ENCODE data around the gene DYSF.

The DYSF gene

DNA sequence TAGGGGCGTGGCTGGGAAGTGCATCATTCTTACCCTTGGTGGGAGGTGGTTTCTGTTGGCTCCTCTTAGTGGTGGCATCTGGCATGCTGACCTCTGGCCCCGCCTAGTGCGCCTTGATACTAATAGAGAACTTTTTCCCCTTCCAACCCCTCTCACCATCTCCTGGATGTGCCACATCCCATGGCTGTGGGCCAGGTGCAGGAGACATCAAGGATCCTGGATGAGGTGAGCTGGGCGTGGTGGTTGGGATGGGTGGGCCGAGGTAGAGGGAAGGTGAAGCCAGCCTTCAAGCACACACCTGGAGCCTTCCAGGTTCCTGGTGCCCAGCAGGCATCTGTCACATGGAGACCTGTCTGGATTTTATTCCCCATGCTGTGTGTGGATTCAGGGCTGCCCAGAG lies 149.2 kb downstream of the DYSF start:
- peaks cover under 1% of the 10 kb centered on the region; the same call in 1 of the 2 replicates for H3K27me3 ChIP-seq (ENCODE audit: low read depth)
- DNase-seq (ENCODE audit: low spot score in 2 of 2), result no peak
- H3K9me3 ChIP-seq, result no peaks in the 10 kb centered on the region
- no peak overlapping the region for H3K4me3 ChIP-seq
- no peaks in the 10 kb centered on the region for H3K4me1 ChIP-seq
- in situ Hi-C loops (cut with MboI; ENCODE audit: low sequenced_read_pairs), result no loop called here
- no peaks in the 10 kb centered on the region for H3K36me3 ChIP-seq (replicated peaks)

DNA sequence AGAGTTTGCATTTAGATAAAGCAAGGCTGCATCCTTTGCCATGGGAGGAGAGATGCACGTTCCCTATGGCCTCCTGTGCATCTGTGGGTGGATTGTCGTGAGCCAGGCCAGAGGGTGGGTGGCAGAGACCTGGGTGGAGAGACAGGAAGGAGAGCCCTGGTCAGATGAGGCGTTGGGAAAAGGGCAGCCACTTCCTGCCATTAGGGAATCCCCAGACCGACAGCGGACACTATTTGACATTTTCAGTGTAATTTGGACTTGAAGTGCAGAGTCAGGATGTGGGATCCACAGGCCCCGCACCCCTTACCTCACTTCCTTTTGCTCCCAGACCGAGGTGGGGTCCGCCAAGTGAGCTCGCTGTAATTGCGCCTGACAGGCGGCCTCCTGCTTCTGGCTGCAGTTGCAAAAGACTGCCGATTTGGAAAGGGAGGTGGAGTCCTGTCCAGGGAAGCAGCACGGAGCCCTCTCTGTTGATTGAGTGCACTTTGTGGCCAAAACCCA lies 150.0 kb downstream of the DYSF start:
- Histone ChIP-seq H3K4me1 (no peaks in the 10 kb centered on the region), H3K4me3 (no peak overlapping the region), H3K27me3 (ENCODE audit: low read depth) (peaks cover 2% of the 10 kb centered on the region; the same call in 1 of the 2 replicates), H3K9me3 (no peaks in the 10 kb centered on the region), H3K36me3 (replicated peaks) (no peaks in the 10 kb centered on the region)
- in situ Hi-C loops (cut with MboI; ENCODE audit: low sequenced_read_pairs), result no loop called here
- DNase-seq (ENCODE audit: low spot score in 2 of 2), result no peak

DNA sequence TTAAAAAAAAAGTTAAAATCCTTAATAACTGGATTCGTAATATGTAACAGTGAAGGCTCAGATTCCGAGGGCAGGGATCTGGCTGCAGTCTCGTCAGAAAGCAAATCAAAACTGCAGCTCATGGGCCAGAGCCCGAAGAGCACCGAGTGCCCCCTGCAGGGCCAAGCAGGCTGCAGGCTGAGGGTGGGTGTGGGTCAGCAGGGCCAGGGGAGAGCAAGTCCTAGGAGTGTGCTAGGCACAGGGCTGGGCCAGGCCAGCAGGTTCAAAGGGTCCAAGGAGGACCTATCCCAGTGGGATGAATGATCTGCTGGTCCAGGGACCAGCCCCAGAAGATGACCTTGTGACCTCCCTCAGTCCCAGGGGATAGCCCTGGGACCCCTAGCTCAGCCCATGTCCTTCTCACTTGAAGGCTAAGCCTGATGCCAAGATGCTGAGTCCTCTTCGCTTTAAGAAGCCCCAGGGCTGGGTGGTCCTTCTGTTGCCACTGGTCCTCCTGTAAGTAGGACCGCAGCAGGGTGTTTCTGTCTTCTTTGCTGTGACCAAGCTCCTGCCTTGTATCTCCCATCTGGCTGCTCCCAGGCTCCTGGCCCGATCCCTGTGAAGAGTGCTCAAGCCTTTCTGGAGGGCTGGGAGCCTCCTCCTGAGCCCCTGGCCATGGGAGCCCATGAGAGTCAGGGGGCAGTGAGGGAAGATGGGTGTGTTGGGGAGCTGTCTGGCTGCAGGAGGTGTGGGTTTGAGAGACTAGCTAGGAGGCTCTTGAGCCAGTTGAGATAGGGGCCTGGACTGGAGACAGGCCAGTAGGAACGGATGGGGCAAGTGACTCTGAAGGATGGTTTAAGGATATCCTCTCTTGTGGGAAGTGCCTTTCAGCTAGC lies 150.7 kb downstream of the DYSF start:
- Histone ChIP-seq H3K36me3 (replicated peaks) (no peaks in the 10 kb centered on the region), H3K4me1 (no peaks in the 10 kb centered on the region), H3K27me3 (ENCODE audit: low read depth) (peaks cover 2% of the 10 kb centered on the region; the same call in 1 of the 2 replicates), H3K9me3 (no peaks in the 10 kb centered on the region), H3K4me3 (no peak overlapping the region)
- DNase-seq (ENCODE audit: low spot score in 2 of 2), result no peak
- in situ Hi-C loops (cut with MboI; ENCODE audit: low sequenced_read_pairs), result no loop called here

DNA sequence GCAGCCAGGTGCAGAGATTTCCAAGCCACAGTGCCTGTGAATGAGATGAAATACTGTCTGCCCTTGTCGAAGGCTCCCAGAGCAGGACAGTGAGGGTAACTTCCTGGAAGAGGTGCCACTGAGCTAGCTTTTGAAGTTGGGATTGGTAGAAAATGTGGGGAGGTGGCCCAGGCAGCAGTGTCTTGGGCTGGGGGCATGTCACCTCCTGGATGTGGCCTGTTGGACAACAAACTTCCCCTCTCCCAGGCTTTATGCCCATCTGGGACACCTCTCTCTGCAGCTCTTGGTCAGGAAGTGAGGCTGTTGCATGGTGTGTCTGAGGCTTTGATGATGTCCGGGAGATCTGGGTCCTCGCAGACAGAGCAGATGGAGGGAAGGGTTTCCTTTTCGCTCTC lies 151.4 kb downstream of the DYSF start:
- no peaks in the 10 kb centered on the region for H3K9me3 ChIP-seq
- peaks cover 2% of the 10 kb centered on the region; the same call in 1 of the 2 replicates for H3K27me3 ChIP-seq (ENCODE audit: low read depth)
- H3K4me1 ChIP-seq, result no peaks in the 10 kb centered on the region
- no peak overlapping the region for H3K4me3 ChIP-seq
- in situ Hi-C loops (cut with MboI; ENCODE audit: low sequenced_read_pairs), result no loop called here
- no peak for DNase-seq (ENCODE audit: low spot score in 2 of 2)
- H3K36me3 ChIP-seq (replicated peaks), result no peaks in the 10 kb centered on the region

DNA sequence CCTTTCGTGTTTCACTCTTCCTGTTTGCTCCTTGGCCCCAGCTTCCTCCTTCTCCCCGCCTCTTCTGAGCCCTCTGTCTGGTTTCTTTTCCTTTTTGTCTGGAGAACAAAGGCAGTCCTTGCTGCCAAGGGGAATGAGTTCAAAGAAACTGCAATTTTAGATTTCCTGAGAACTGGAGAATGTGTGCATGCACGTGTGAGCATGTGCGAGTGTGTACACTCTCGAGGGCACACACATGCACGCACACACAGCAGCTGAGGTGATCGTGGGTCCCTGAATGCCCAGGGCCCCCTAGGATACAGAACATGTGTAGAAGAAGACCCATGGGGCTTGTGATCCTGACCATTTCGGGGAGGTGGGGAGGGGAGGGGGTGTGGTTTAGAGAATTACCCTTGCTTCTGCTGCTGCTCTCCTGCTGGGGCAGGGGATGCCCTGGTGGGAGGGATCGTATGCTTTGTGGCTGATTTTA lies 151.8 kb downstream of the DYSF start:
- no peak overlapping the region for H3K4me3 ChIP-seq
- no peaks in the 10 kb centered on the region for H3K4me1 ChIP-seq
- DNase-seq (ENCODE audit: low spot score in 2 of 2), result peak; percentile 8
- no peaks in the 10 kb centered on the region for H3K9me3 ChIP-seq
- peaks cover 2% of the 10 kb centered on the region; the same call in 1 of the 2 replicates for H3K27me3 ChIP-seq (ENCODE audit: low read depth)
- no peaks in the 10 kb centered on the region for H3K36me3 ChIP-seq (replicated peaks)
- in situ Hi-C loops (cut with MboI; ENCODE audit: low sequenced_read_pairs), result no loop called here

DNA sequence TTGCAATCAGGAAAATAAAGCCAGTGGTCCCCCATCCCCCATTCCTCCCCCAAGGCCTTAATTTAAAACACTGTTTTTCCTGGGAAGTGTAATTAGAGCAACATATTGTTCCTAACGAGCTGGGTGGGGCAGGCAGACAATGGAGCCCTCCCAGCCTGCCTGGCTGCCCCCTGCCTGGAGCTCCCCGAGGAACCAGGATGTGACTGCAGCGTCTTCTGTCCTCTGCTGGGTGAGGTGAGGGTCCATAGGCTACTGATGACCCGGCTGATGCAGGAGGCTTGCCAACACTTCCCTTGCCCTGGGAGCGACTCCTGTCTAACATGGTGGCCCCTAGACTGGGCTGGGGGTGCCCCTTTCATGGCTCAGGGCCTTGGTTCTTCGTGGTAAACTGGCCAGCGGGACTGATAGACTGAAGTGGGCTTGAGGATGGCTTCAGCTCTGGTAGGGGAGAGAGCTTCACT lies 152.4 kb downstream of the DYSF start:
- in situ Hi-C loops (cut with MboI; ENCODE audit: low sequenced_read_pairs), result no loop called here
- no peak overlapping the region for H3K4me3 ChIP-seq
- peak in 1 of 2 experiments; percentile 3 for DNase-seq (ENCODE audit: low spot score in 2 of 2)
- no peaks in the 10 kb centered on the region for H3K9me3 ChIP-seq
- H3K36me3 ChIP-seq (replicated peaks), result no peaks in the 10 kb centered on the region
- no peaks in the 10 kb centered on the region for H3K4me1 ChIP-seq
- H3K27me3 ChIP-seq (ENCODE audit: low read depth), result peaks cover 2% of the 10 kb centered on the region; the same call in 1 of the 2 replicates

DNA sequence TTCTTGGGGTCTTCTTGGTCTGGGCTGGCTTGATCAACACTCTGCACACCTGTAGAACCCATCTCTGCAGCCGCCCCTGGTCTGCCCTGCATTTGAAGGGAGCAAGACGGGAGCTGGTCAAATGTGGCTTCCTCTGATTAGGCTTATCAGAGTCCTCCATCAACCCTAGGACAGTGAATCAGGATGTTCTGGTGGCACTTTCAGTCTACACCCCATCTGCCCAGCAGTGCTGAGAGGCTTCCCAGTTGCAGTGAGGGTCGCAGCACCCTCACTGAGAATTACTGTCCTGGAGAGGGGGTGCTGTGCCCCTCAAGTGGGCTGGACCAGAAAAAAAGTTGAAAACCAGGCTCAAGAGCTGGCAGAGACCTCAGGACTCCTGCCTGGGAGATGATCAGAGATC lies 152.9 kb downstream of the DYSF start:
- no peak overlapping the region for H3K4me3 ChIP-seq
- H3K9me3 ChIP-seq, result no peaks in the 10 kb centered on the region
- in situ Hi-C loops (cut with MboI; ENCODE audit: low sequenced_read_pairs), result no loop called here
- peaks cover 2% of the 10 kb centered on the region; the same call in 1 of the 2 replicates for H3K27me3 ChIP-seq (ENCODE audit: low read depth)
- DNase-seq (ENCODE audit: low spot score in 2 of 2), result peak in 1 of 2 experiments; percentile 1
- no peaks in the 10 kb centered on the region for H3K4me1 ChIP-seq
- no peaks in the 10 kb centered on the region for H3K36me3 ChIP-seq (replicated peaks)

DNA sequence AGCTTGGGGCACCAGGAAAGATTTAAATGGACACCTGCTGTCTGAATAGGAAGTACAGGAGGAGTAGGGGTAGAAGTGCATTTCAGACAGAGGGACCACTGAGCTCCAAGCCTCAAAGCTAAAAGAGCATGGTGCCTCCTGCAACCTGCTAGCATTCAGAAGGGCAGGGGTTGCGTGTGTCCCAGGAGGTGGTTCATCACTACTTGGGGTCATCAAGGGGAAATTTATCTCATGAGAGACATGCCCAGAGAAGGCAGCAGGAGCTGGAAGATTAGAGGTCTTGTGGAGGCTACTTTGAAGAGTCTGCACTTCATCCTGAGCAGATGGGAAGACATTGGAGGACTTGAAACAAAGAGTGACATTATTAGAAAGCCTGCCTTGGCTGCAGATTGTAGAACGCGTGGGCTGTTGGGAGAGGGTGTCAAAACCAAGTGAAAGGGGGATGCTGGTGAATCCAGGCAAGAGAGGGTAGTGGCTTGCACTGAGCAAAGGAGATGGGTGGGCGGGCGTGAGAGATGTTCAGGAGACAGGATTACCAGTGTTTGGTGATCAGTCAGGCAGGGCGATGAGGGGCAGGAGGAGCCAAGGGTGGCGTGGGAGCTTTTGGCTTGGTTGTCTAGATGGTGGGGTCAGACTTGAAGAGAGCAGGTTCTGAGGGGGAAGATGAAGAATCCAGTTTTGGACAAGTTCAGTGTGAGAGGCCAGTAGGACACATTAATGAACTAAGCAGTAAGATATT lies 154.0 kb downstream of the DYSF start:
- peaks cover 2% of the 10 kb centered on the region; the same call in 1 of the 2 replicates for H3K27me3 ChIP-seq (ENCODE audit: low read depth)
- DNase-seq (ENCODE audit: low spot score in 2 of 2), result peak in 1 of 2 experiments; percentile 4
- in situ Hi-C loops (cut with MboI; ENCODE audit: low sequenced_read_pairs), result no loop called here
- H3K4me1 ChIP-seq, result no peaks in the 10 kb centered on the region
- H3K4me3 ChIP-seq, result no peak overlapping the region
- no peaks in the 10 kb centered on the region for H3K9me3 ChIP-seq
- H3K36me3 ChIP-seq (replicated peaks), result no peaks in the 10 kb centered on the region

DNA sequence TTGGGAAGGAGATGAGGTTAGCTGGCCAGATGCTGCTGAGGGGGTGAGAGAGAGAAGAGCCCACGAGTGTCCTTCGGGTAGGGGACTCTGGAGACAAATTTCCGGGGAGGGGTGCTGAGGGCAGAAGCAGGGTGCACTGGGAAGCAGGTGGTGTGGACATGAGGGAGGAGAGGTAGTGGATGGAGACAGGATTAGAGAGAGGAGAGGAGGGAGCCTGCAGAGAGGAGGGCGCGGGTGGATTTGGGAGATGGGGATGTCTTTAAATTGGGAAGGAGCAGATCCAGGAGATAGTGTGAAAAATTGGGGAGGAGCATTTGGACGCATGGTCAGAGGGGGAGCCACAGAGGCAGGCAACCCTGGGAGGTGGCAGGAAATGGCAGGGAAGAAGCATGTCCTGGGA lies 154.7 kb downstream of the DYSF start:
- Histone ChIP-seq H3K4me3 (no peak overlapping the region), H3K9me3 (no peaks in the 10 kb centered on the region), H3K4me1 (no peaks in the 10 kb centered on the region), H3K27me3 (ENCODE audit: low read depth) (peaks cover 2% of the 10 kb centered on the region; the same call in 1 of the 2 replicates), H3K36me3 (replicated peaks) (no peaks in the 10 kb centered on the region)
- in situ Hi-C loops (cut with MboI; ENCODE audit: low sequenced_read_pairs), result no loop called here
- peak in 1 of 2 experiments; percentile 1 for DNase-seq (ENCODE audit: low spot score in 2 of 2)

DNA sequence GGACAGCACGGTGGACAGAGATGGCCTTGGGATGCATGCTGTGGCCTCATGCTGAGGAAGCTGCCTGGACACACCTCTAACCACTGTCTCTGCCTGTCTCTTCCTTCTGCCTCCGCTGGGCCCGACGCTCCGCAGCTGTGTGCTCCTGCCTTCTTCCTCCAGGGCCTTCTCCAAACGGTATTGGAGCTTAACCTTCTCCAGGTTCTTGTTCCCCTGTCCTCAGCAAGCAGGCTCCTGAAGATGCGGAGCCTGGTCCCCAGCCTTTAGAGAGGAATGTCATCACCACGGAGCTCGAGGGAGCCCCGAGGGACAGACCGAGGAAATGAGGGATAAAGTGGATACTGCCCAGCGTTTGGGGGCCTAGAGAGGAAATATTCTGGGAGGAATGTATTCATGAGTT lies 155.1 kb downstream of the DYSF start:
- H3K4me3 ChIP-seq, result no peak overlapping the region
- no peaks in the 10 kb centered on the region for H3K36me3 ChIP-seq (replicated peaks)
- no peaks in the 10 kb centered on the region for H3K4me1 ChIP-seq
- in situ Hi-C loops (cut with MboI; ENCODE audit: low sequenced_read_pairs), result no loop called here
- H3K9me3 ChIP-seq, result no peaks in the 10 kb centered on the region
- peaks cover 2% of the 10 kb centered on the region; the same call in 1 of the 2 replicates for H3K27me3 ChIP-seq (ENCODE audit: low read depth)
- peak in 1 of 2 experiments; percentile 3 for DNase-seq (ENCODE audit: low spot score in 2 of 2)

DNA sequence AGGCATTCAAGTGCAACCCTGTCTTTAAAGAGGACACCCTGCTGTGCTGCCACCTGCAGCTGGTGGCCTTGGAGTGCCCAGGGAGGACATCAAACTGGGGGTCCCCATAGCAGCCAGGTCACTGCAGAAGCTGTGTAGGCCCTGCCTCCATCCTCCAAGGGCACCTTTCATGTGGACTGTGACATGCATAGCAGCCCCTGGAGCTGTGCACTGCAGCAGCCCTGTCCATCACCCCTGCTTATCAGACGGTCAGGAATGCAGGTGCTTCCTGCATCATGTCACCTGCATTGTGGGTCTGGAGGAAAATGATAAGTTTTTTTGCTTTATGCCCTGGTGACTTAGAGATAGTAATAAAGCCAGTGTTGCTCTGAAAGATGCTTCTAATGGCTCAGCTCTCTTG lies 155.7 kb downstream of the DYSF start:
- in situ Hi-C loops (cut with MboI; ENCODE audit: low sequenced_read_pairs), result no loop called here
- Histone ChIP-seq H3K4me3 (no peak overlapping the region), H3K27me3 (ENCODE audit: low read depth) (peaks cover 2% of the 10 kb centered on the region; the same call in 1 of the 2 replicates), H3K9me3 (no peaks in the 10 kb centered on the region), H3K36me3 (replicated peaks) (no peaks in the 10 kb centered on the region), H3K4me1 (no peaks in the 10 kb centered on the region)
- no peak for DNase-seq (ENCODE audit: low spot score in 2 of 2)

DNA sequence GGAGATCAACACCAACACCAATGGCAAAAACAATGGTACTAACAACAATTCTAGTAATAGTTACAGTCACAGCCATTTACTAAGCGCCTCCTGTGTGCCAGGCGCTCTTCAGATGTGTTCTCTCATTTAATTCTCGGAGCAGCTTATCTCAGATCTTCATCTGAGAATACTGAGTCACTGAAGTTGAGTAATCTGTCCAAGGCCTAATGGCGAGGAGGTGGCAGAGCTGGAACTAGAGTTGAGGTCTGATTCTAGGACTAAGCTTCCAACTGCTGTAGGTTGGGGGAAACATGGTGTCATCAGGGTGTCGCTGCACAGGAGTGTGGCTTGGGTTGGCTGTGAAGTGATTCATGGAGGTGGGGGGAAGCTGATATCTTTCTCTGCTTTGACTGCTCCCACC lies 156.1 kb downstream of the DYSF start:
- no peak for DNase-seq (ENCODE audit: low spot score in 2 of 2)
- H3K9me3 ChIP-seq, result no peaks in the 10 kb centered on the region
- in situ Hi-C loops (cut with MboI; ENCODE audit: low sequenced_read_pairs), result no loop called here
- no peaks in the 10 kb centered on the region for H3K36me3 ChIP-seq (replicated peaks)
- no peak overlapping the region for H3K4me3 ChIP-seq
- no peaks in the 10 kb centered on the region for H3K4me1 ChIP-seq
- H3K27me3 ChIP-seq (ENCODE audit: low read depth), result peaks cover 2% of the 10 kb centered on the region; the same call in 1 of the 2 replicates

DNA sequence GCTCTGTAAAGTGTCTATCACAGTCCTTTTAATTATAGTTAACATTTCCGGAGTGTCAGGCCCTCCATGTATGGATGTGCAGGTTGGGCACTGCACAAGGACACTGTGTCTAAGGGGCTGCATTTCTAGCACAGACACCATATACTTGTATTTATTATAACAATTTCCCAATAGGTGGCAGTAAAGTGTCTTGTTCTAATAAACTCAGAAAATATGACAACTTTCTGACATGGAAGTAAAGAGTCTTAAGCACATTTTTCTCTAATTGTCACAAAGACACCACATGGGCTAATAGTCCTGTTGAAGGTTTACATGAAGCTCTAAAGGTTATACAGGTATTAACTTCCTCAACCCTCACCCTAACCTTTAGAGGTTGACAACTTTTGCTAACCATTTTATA lies 156.6 kb downstream of the DYSF start:
- Histone ChIP-seq H3K9me3 (no peaks in the 10 kb centered on the region), H3K36me3 (replicated peaks) (no peaks in the 10 kb centered on the region), H3K27me3 (ENCODE audit: low read depth) (peaks cover 2% of the 10 kb centered on the region; the same call in 1 of the 2 replicates), H3K4me1 (no peaks in the 10 kb centered on the region), H3K4me3 (no peak overlapping the region)
- peak in 1 of 2 experiments; percentile 6 for DNase-seq (ENCODE audit: low spot score in 2 of 2)
- in situ Hi-C loops (cut with MboI; ENCODE audit: low sequenced_read_pairs), result no loop called here

All from HAP-1 (cell line).